GM12878 (cell line): ENCODE results near the gene PVALEF. TPM values are rescaled to one million over a fixed set of nuclear protein-coding genes. Genes with fewer than 3 reads are reported as not detected.

ENCODE experiments used
- ATAC-seq: fragments of 200-7000 bp; cut with Tn5 transposase; 3 replicates; pipeline ENCODE4 v1.9.1; 2020; ENCODE audit warnings: mild to moderate bottlenecking, moderate library complexity
- BruUV-seq: library from RNA; stranded (reverse); fragments of 400-500 nt; replicated peaks from 2 replicates; lab custom pipeline; 2021; lab: Mats Ljungman, UMichigan
- CTCF ChIA-PET: fragments of 300-600 bp; sonication (Branson Sonifier 250); formaldehyde crosslinking; extraction: SDS; loops from one replicate; lab custom pipeline; 2021; ENCODE audit warnings: inconsistent platforms; lab: Yijun Ruan, JAX
- POLR2A ChIA-PET: fragments of 350-600 bp; formaldehyde crosslinking; extraction: SDS; loops from one replicate; lab custom pipeline; 2021; ENCODE audit warnings: inconsistent platforms; lab: Charles Lee
- RAD21 ChIA-PET: fragments of 300-600 bp; sonication (Branson Sonifier 250); formaldehyde crosslinking; loops from one replicate; lab custom pipeline; 2023; ENCODE audit warnings: antibody characterized with exemption; ENCODE audit not compliant: unreplicated experiment; lab: Charles Lee
- SMC1A ChIA-PET: fragments of 300-600 bp; sonication (Branson Sonifier 250); formaldehyde crosslinking; loops from one replicate; lab custom pipeline; 2023; ENCODE audit not compliant: unreplicated experiment, uncharacterized antibody; lab: Charles Lee
- DNase-seq: peaks from one replicate; pipeline ENCODE4 v3.0.0-alpha.2; 2011; ENCODE audit warnings: low read depth, low spot score
- FAIRE-seq: peaks from 3 replicates; lab custom pipeline; 2011; peaks lifted over from hg19 to GRCh38; lab: Jason Lieb, UNC
- H2AFZ ChIP-seq: 2 replicates; pipeline ENCODE4 v1.6.0; 2011; ENCODE audit warnings: low read depth, low read length, control low read depth; ENCODE audit not compliant: control insufficient read depth
- H3K27ac ChIP-seq: 2 replicates; pipeline ENCODE4 v1.5.1; 2011; ENCODE audit warnings: control low read depth; ENCODE audit not compliant: control insufficient read depth, insufficient read depth
- H3K27me3 ChIP-seq, 2 experiments: replicated peaks in 1 of 2; 2 replicates each; pipeline versions ENCODE4 v1.6.0 to v1.6.1; 2011; ENCODE audit warnings: low read length in 1 of 2; ENCODE audit not compliant: control insufficient read depth in 2 of 2, insufficient read depth in 2 of 2
- H3K36me3 ChIP-seq, 2 experiments: 2 replicates each; pipeline ENCODE4 v1.5.1; 2011; ENCODE audit warnings: low read length in 1 of 2; ENCODE audit not compliant: control insufficient read depth in 2 of 2, insufficient read depth in 2 of 2
- H3K4me1 ChIP-seq: 2 replicates; pipeline ENCODE4 v1.6.1; 2011; ENCODE audit warnings: mild to moderate bottlenecking, low read length, moderate library complexity, mixed read lengths; ENCODE audit not compliant: control insufficient read depth, insufficient read depth
- H3K4me2 ChIP-seq: 2 replicates; pipeline ENCODE4 v1.6.0; 2011; ENCODE audit warnings: control low read depth; ENCODE audit not compliant: control insufficient read depth, insufficient read depth
- H3K4me3 ChIP-seq: fragments of 200-600 bp; sonication (generic); 2 replicates; pipeline ENCODE4 v1.5.1; 2016
- H3K79me2 ChIP-seq: 2 replicates; pipeline ENCODE4 v1.6.0; 2011; ENCODE audit warnings: low read length; ENCODE audit not compliant: control insufficient read depth, insufficient read depth
- H3K9ac ChIP-seq: 2 replicates; pipeline ENCODE4 v1.8.0; 2011; ENCODE audit warnings: low read length, control low read depth, mixed read lengths; ENCODE audit not compliant: control insufficient read depth, insufficient read depth
- H3K9me3 ChIP-seq: replicated peaks from 3 replicates; pipeline ENCODE4 v1.5.1; 2011; ENCODE audit warnings: mild to moderate bottlenecking, low read length; ENCODE audit not compliant: control insufficient read depth, insufficient read depth
- H4K20me1 ChIP-seq: 2 replicates; pipeline ENCODE4 v1.6.0; 2011; ENCODE audit not compliant: control insufficient read depth, insufficient read depth
- BACH1 ChIP-seq: fragments of 450-650 bp; IDR thresholded peaks from 2 replicates; pipeline ENCODE4 v1.6.1; 2017; ENCODE audit warnings: mild to moderate bottlenecking, borderline replicate concordance
- BCL11A ChIP-seq: IDR thresholded peaks from 2 replicates; pipeline ENCODE4 v1.6.1; 2011; ENCODE audit warnings: low read depth, low read length
- BCL3 ChIP-seq: IDR thresholded peaks from 2 replicates; pipeline ENCODE4 v1.6.1; 2011; ENCODE audit warnings: borderline replicate concordance, low read depth, mild to moderate bottlenecking, moderate library complexity, low read length; ENCODE audit not compliant: insufficient read depth, poor library complexity, severe bottlenecking
- CEBPZ ChIP-seq: fragments of 150-350 bp; IDR thresholded peaks from 2 replicates; pipeline ENCODE4 v1.6.1; 2016; ENCODE audit warnings: low read depth, low read length
- EZH2 ChIP-seq: IDR thresholded peaks from 2 replicates; pipeline ENCODE4 v1.6.1; 2012; ENCODE audit warnings: low read depth, mild to moderate bottlenecking, control low read depth, inconsistent platforms, low read length, borderline replicate concordance; ENCODE audit not compliant: control insufficient read depth
- NFIC ChIP-seq: IDR thresholded peaks from 2 replicates; pipeline ENCODE4 v1.6.1; 2012; ENCODE audit warnings: low read depth, mild to moderate bottlenecking, inconsistent platforms, low read length, moderate library complexity
- NKRF ChIP-seq: fragments of 450-650 bp; conservative IDR thresholded peaks from 2 replicates; pipeline ENCODE4 v1.6.1; 2017; ENCODE audit warnings: mild to moderate bottlenecking, moderate library complexity
- POLR2A ChIP-seq: IDR thresholded peaks from 2 replicates; pipeline ENCODE4 v1.6.1; 2011; ENCODE audit warnings: low read depth, mild to moderate bottlenecking, low read length
- SREBF1 ChIP-seq: IDR thresholded peaks from 2 replicates; pipeline ENCODE4 v1.6.1; 2012; ENCODE audit warnings: mild to moderate bottlenecking, low read length
- ZBED1 ChIP-seq: IDR thresholded peaks from 2 replicates; pipeline ENCODE4 v1.6.1; 2016; ENCODE audit warnings: borderline replicate concordance
- ZNF274 ChIP-seq: IDR thresholded peaks from one replicate; pipeline ENCODE4 v1.8.0; 2011; ENCODE audit not compliant: insufficient read length, insufficient read depth
- ZNF687 ChIP-seq: fragments of 450-650 bp; IDR thresholded peaks from 2 replicates; pipeline ENCODE4 v1.6.1; 2017; ENCODE audit warnings: mild to moderate bottlenecking, moderate library complexity
- WGBS: methylation state at CpG from one replicate; pipeline ENCODE4 v1.1.6; 2016; ENCODE audit warnings: low lambda C conversion rate; ENCODE audit not compliant: insufficient replicate concordance, insufficient coverage; ENCODE audit errors: missing lambda C conversion rate; 5-methylcytosine and 5-hydroxymethylcytosine counted together
- in situ Hi-C: fragments of 300-500 bp; cut with MboI; formaldehyde crosslinking; loops from 9 replicates; pipeline ENCODE4 v1.14.3; 2018; ENCODE audit warnings: mixed read lengths
- intact Hi-C: fragments of 100-400 bp; cut with micrococcal nuclease; formaldehyde crosslinking; loops from one replicate; pipeline ENCODE4 v1.14.2; 2022; ENCODE audit not compliant: unreplicated experiment
- polyA plus RNA-seq, 11 experiments: library from polyadenylated mRNA; depleted of rRNA in 4 of 11; unstranded in 6 of 11; stranded (reverse) in 5 of 11; fragments of >200 nt; fragmentation: Nextera tagmentation in 4 of 11; fragmentation: Illumina TruSeq in 1 of 11; extraction: Ambion mirVana in 4 of 11; extraction: Trizol in 1 of 11; gene quantifications; 1 replicate in 1 of 11; 2 replicates in 10 of 11; pipeline versions ENCODE4 v1.2.1 to v1.2.3, GENCODE V29; 2011 to 2016; ENCODE audit warnings: inconsistent platforms in 2 of 11, missing spikeins in 2 of 11, low read depth in 1 of 11
- total RNA-seq, 4 experiments: library from RNA; depleted of rRNA in 3 of 4; stranded (reverse); fragments of >200 nt in 3 of 4; fragmentation: Illumina TruSeq in 1 of 4; extraction: Trizol in 1 of 4; gene quantifications; 2 replicates each; pipeline versions ENCODE4 v1.2.1 to v1.2.3, GENCODE V29; 2013 to 2021

Gene PVALEF
- total and polyA plus RNA-seq, 10 of the 15 experiments (the other 5 are each of a cell fraction or from before 2014, with no cell fraction given): not detected

GRCh38 chr17:81209141-81209540, 43.8 kb downstream of the PVALEF start:
- SMC1A ChIA-PET: no interaction called here
- H3K4me2 ChIP-seq: no peak overlapping the region
- WGBS: 92% methylated on average over 12 of the region's 16 CpGs
- no peak overlapping the region for H3K9ac ChIP-seq
- ATAC-seq: no peak
- no peaks in the 10 kb centered on the region for H3K27me3 ChIP-seq
- CTCF ChIA-PET: no interaction called here
- no peak overlapping the region for H3K27ac ChIP-seq
- RAD21 ChIA-PET: no interaction called here
- DNase-seq: no peak
- H2AFZ ChIP-seq: no peak overlapping the region
- BruUV-seq: no TSS peak
- FAIRE-seq: no peak
- POLR2A ChIA-PET: no interaction called here
- peaks cover 0 to 12% of the 10 kb centered on the region in 2 experiments; a peak in 2 of 4 replicates for H3K36me3 ChIP-seq
- in situ Hi-C loops: no loop called here
- no peaks in the 10 kb centered on the region for H3K79me2 ChIP-seq
- no peaks in the 10 kb centered on the region for H4K20me1 ChIP-seq
- H3K4me1 ChIP-seq: no peaks in the 10 kb centered on the region
- H3K9me3 ChIP-seq: no peaks in the 10 kb centered on the region
- no peak overlapping the region for H3K4me3 ChIP-seq
- intact Hi-C loops: no loop called here
- TF ChIP-seq BACH1 (no peak), SREBF1 (no peak), BCL11A (no peak), EZH2 (no peak), NFIC (no peak), CEBPZ (no peak), ZNF274 (no peak), NKRF (no peak), POLR2A (no peak), ZBED1 (no peak), BCL3 (no peak), ZNF687 (no peak)
